GM21737 (cell line): ENCODE data around the gene XIRP2.

Experiments used
- ATAC-seq: cut with Tn5 transposase; IDR thresholded peaks from one replicate; pipeline ENCODE4 v1.9.1; 2021; ENCODE audit warnings: mild to moderate bottlenecking, moderate library complexity; ENCODE audit not compliant: unreplicated experiment

The XIRP2 gene

DNA sequence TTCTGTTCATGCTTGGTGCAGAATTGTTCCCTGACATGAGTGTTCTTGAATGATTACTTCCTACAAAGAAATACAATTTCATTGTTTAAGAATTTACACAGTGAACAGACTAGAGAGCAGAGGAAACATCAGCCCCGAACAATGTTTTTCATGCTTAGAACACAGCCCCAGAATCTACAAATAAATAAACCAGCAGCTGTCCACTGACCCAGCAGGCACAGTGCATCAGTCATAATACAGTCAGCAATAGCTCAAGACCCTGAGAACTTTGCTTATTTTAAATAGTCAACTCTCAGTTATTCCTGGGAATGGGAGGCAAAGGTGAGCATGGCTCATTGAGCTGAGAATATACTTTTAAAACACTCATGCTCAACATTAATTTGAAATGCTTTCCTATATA, 38.4 kb downstream of the XIRP2 start:
- ATAC-seq: no peak

DNA sequence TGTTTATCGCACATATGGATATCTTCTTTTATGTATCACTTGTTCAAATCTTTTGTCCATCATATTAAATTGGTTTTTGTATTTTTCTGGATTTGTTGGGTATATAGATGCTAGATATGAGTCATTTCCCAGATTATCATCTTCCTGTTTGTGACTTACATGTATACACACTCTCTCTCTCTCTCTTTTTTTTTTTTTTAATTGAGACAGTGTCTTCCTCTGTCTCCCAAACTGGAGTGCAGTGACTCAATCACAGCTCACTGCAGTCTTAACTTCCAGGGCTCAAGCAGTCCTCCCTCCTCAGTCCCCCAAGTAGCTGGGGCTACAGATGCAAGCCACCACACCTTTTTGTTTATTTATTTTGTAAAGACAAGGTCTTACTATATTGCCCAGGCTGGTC, 43.8 kb downstream of the XIRP2 start:
- ATAC-seq: no peak

DNA sequence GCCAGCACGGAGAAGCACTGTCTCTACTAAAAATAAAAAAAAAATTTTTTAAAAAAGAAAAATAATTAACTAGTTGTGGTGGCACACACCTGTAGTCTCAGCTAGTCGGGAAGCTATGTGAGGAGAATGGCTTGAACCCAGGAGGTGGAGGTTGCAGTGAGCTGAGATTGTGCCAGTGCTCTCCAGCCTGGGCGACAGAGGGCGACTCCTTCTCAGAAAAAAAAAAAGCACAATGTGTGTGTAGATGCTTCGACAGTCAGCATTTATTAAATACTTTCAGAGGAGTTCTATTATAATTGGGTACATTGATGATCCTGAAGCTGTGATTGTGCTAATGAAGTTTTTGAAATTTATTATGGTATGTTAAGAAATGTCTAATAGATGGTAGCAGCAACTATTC, 46.5 kb downstream of the XIRP2 start:
- no peak for ATAC-seq

GRCh38 chr2:166942377-166942776, 54.1 kb downstream of the XIRP2 start:
- no peak for ATAC-seq

DNA sequence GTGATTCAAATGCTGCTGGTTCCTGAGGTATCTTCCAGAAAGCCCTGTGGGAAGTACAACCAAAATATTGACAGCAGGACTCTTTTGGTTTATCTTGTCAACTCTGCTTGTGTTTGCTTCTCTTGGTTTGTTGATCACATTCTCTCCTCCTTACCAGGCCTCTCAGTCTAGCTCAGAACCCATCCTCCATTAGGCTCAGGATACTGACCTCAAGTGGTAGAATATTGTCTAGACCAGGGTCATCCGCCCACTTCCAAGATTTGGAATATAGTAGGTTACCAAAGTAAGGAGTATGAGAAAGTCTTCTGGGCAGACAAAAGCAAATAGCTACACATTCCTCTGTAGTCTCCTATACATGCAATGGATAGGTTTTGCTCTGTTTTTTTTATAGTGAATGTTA, 56.6 kb downstream of the XIRP2 start:
- no peak for ATAC-seq

DNA sequence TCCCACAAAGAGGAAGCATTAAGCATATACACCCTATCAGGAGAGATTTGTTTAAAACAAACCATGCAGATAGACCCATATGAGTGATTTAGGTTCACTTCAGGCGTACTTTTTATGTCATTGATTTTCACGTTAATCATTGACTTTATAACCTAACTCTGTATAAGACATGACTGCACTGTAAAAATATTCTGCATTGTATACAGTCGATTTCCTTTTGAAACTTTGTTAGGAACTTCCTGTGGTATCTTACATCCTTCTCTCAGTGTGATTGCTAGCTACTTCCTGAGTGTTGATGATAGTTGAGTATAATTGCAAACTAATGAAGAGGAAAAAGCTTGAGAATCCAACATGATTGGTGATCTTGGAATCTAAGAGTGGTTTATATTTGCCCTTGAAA, 69.4 kb downstream of the XIRP2 start:
- no peak for ATAC-seq

DNA sequence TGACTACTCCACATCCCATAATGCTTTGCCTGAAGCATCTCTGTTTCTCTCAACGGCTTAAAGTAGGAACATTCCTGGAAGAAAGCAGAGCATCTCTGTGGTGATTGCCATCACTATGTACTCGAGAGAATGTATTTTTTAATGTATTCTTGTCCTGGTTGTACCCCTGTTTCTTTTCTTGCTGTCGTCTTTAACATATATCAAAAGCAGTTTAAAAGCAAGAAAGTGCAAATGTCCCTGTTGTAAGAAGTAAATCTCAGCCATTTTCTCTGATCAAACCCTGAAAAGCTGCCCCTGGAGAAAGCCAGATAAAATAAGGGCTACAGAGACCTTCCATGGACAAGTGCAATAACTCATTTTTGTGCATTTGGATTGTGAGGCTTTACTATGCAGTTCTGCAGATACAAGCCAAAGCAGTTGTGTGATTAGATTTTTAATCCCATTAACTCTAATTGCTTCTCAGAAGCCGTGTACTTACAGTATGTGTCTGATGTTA, 70.8 kb downstream of the XIRP2 start:
- ATAC-seq: no peak

- no peak for ATAC-seq
Observed at GRCh38 chr2:166959556-166959955, 71.3 kb downstream of the XIRP2 start.

DNA sequence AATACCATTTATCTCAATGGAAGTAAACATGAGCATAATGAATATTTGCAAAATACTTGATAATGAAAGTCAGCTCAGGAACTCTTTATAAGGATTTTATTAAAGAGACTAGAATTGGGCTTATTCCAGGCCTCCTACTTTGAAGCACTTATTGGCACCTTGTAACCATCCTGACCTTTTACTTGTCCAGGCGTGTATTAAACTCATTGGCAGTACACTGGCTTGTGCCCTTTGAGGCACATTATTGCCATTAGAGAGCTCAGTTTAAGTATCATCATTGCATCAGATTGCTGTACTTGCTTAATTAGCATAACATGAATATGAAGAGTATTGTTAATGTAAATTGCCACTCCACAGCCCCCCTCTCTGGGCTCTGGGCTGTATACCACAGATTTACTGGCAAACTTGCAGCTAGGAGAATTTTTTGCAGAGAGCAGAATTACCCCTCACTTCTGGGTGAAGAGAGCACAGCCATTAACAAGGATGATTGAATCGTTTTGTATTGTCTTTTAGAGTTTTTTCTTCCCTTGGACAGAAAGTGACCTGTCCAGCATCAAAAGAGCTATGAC, 72.5 kb downstream of the XIRP2 start:
- no peak for ATAC-seq

DNA sequence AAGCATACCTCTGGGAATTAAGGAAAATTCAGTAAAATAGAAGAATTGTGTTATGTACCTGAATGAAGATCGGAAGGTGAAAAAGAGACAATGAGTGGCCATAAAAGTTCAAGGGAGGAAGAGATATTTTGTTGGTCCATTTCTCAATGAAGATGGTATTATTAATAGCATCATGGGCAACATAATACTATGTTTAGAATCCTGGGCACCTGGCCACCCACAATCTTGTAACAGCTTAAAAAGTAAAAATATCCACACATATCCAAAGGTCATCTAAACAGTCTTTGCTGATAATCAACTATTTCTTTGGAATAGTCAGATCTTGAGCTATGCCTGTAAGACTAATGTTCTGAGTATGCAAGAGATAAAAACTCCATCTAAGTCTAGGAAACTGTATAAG, 73.7 kb downstream of the XIRP2 start:
- ATAC-seq: no peak

DNA sequence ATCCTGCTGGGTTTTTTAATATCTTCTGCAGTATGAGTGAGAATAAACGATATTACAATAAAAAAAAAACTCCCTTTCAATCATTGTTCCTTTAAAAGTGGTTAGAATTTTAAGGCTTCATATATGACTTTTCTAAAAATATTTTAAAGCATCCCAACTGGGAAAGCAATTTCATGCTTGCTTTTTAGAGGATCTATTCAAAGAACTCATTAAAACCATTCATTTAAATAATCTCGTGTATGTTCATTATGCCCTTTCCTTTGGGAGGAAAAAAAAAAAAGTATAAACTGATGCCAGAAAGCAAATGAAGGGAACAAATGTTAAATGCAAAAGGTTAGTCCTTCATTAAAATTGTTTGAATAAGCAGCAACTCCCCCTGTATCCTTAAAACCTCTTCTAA, 81.2 kb downstream of the XIRP2 start:
- no peak for ATAC-seq

DNA sequence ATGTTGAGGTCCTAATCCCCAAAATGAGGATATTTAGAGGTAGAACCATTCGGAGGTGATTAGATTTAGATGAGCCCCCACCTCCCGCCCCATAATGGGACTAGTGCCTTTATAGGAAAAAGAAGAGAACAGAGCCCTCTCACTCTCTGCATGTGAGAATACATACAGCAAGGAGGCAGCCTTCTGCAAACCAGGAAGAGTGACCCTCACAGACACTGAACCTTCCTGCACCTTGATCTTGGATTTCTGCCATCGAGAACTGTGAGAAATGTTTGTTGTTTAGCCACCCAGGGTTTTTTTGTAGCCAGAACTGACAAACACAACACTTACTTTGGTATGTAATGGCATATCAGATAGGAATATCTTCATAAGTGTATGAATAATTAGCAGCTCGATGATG, 83.7 kb downstream of the XIRP2 start:
- ATAC-seq: no peak

DNA sequence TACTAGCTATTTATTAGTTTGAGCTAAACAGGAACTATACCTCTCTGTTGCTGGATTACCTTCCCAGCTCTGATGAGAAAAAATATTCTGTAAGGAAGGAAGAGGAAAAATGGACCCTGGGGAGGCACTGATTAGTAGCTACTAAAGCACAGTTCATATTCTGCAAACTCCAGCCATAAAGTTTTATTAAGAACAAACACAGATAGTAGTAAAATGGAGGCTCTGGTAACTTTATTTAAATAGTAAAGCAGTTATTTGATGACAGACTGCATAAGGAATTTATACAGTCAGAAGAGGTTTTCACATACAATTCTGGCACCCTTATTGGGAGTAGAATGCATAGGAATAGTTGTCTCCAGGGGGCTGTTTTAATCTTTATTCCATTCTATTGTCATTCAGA, 84.1 kb downstream of the XIRP2 start:
- ATAC-seq: no peak

DNA sequence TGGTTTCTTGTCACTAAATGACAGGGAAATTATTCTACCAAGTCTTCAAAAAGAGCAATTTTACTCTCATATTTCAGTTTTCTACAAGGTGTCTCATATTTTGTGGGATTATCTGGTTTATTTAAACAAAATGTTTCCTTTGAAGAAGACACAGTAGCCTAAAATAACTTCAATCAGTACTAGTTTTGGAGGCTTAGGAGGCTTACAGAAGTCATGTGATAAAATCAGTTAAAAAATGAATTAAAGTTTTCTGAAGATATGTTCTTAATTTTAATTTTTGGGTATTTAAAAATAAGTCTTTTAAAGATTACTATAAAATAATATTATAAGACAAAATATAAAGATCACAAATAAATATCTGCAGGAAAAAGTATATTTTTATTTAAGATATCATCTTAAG, 95.9 kb downstream of the XIRP2 start:
- no peak for ATAC-seq

- ATAC-seq: no peak
Observed at GRCh38 chr2:166984797-166985196, 96.5 kb downstream of the XIRP2 start.

- ATAC-seq: no peak
Observed at GRCh38 chr2:166994588-166995336, 106.5 kb downstream of the XIRP2 start.

- no peak for ATAC-seq
Observed at GRCh38 chr2:166996465-166996864, 108.2 kb downstream of the XIRP2 start.

DNA sequence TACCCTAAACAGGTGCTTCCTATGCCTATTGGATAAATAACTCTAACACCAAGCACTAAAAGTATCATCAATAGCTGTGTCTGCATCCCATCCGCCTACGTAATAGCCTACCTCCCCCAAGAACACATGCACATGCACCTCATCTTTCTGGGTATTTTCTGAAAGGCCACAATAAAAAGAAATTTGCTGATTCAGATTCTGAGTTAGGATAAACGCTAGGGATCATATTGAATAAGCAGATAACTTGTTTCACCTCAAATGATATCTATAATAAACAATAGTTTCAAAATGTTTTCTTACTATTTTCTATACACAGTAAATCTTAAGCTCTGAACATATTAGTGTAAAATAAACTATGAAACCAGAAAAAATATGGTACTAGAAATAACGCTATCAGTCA, 112.9 kb downstream of the XIRP2 start:
- no peak for ATAC-seq

GRCh38 chr2:167005096-167005495, 116.8 kb downstream of the XIRP2 start:
- no peak for ATAC-seq

DNA sequence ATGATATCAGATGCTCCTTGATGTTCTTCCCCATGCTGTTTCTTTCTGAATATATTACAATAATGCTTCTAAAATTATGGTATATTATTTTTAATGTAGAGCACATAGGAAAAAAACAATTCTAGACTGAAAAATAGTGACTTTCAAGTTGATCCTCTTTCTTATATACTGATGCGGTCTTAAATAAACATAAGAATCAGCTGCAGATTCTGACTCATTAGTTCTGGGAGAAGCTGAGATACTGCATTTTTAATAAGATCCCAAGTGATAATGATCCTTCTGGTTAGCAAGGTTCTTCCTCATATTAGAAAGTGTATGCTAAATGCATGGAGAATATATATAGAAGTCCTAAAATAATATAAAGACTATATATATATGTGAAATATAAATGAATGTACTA, 124.9 kb downstream of the XIRP2 start:
- no peak for ATAC-seq

GRCh38 chr2:167015806-167016205, 127.5 kb downstream of the XIRP2 start:
- ATAC-seq: no peak

DNA sequence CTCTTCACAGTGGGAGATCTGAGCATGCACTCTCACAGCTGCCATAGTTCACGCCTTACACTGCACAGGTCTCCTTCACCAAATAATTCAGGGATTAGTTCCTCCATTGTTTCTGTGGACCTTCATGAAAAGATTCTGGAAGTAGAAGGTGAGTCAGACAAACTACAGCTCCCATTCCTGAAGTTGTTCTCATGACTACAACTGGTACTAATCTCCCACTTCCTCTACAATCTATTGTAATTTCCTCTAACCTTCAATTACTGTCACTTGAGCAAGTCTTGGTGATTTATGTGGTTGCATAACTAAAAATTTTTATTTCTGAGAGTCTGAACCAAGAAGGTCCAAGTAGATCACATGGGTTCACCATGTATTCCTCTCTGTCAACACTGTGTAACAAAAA, 128.7 kb downstream of the XIRP2 start:
- ATAC-seq: no peak

DNA sequence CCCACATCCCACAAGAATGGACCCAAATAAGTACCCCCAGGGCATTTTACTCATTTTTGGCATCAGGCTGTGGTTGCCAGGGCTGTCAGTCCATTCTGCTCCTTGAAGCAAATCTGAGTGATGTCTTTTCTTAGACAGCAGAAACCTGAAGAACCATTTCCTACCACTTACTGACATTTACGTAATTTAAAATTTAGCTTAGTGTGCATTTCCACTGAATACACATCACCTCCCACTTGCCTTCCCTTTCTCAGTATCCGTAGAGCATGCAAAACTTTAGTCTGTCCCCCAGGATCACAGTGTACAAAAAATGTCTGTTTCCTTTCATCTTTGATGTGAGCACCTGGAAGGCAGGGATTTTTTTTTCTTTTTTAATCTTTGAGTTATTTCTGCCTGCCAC, 130.3 kb downstream of the XIRP2 start:
- ATAC-seq: no peak
